ENCODE data around the gene BCR.

DNA sequence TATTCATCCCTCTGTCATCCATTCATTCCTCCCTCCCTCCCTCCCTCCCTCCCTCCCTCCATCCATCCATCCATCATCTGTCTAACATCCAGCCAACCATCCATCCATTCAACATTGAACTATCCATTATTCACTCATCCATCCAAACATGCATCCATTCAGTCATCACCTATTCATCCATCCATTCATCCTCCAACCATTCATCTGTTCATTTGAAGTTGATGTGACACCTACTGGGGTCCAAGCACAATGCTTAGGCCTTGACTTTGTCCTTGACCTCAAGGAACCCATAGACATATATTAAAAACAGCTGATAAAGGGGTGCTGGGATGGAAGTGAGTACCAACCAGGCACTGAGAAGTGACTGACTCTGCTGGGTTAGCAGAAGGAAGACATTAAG is 26.6 kb downstream of the BCR start:
- TF ChIP-seq, protein P1, sequence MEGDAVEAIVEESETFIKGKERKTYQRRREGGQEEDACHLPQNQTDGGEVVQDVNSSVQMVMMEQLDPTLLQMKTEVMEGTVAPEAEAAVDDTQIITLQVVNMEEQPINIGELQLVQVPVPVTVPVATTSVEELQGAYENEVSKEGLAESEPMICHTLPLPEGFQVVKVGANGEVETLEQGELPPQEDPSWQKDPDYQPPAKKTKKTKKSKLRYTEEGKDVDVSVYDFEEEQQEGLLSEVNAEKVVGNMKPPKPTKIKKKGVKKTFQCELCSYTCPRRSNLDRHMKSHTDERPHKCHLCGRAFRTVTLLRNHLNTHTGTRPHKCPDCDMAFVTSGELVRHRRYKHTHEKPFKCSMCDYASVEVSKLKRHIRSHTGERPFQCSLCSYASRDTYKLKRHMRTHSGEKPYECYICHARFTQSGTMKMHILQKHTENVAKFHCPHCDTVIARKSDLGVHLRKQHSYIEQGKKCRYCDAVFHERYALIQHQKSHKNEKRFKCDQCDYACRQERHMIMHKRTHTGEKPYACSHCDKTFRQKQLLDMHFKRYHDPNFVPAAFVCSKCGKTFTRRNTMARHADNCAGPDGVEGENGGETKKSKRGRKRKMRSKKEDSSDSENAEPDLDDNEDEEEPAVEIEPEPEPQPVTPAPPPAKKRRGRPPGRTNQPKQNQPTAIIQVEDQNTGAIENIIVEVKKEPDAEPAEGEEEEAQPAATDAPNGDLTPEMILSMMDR (IDR thresholded peaks at IDR 0.05; ENCODE audit: low read depth, low read length, poor library complexity, severe bottlenecking): no peak
- TF ChIP-seq EZH2phosphoT487 (IDR thresholded peaks at IDR 0.05; ENCODE audit: borderline replicate concordance, low read length): no peak

Data from DOHH2 (cell line).